NCI-H146 (cell line): ENCODE data around the gene MTCL1.
"Not testable (repeated sequence)": the region's sequence is repeated elsewhere in the genome, so short reads cannot be mapped to it uniquely, and the experiment has no call there.

Experiments used
- DNase-seq: peaks from one replicate; lab custom pipeline; 2025; lab: John Stamatoyannopoulos, UW

Gene MTCL1

DNA sequence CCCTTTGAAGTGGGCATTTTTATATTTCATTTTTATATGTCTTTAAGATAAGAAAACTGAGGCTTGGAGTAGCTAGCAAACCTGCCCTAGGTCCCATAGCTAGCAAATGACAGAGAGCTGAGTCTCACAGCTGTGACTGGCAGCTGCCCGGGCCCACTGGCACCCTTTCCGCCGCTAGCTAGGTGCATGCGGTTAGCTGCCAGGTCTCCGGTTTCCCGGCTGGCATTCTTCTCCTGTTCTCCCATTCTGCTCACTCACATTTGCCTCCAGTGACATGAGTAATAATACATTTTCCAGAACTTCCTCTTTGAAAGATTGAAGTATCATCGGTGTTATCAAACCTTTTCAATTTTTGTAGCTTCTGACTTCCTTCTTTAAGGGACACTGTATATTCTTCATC lies 38.7 kb downstream of the MTCL1 start:
- DNase-seq: no peak

GRCh38 chr18:8744656-8745055 lies 39.3 kb downstream of the MTCL1 start:
- DNase-seq: no peak

DNA sequence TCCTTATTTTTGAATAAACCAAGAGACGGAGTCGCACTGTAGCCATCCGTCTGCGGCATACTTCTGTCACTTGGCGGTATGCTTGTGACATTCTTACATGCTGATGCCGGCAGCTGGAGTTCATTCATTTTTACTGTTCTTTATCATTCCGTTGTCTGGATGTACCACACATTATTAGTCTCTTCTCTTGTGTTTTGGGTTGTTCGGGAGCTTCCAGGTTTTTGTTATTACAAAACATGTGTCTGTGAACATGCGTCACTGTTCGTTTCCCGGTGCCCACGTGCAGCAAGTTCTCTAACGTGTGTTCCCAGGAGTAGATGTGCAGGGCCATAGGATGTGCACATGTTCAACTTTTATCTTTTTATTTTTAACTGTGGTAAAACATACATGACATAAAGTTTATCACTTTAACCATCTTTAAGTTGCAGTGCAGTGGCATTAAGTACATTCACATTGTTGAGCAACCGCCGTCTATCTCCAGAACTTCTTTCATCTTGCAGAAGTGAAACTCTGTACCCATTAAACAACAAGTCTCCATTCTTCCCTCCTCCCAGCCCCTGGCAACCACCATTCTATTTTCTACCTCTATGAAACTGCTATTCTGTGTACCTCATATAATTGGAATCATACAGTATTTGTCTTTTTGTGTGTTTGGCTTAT lies 40.1 kb downstream of the MTCL1 start:
- no peak for DNase-seq

DNA sequence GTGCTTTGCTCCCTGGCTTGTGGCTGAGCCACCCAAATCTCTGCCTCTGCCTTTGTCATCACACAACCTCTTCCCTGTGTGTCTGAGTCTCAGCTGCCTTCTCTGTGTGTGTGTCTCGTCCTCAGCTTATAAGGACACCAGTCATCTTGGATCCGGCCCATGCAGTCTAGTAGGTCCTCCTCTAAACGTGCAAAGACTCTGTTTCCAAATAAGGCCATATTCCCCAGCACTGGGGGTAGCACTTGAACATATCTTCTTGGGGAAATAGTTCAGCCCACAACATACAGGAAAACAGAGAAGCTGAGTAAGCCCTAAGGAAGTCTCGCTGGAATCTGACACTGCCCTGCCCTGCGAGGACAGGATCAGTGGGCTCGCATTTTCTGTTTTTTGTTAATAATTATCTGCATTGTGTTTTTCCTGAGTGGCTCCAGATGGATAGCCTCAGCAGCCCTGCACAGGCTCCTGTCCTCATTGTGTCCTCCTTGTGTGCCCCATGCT lies 42.1 kb downstream of the MTCL1 start:
- DNase-seq: no peak

GRCh38 chr18:8749492-8749891 lies 44.1 kb downstream of the MTCL1 start:
- DNase-seq: no peak

DNA sequence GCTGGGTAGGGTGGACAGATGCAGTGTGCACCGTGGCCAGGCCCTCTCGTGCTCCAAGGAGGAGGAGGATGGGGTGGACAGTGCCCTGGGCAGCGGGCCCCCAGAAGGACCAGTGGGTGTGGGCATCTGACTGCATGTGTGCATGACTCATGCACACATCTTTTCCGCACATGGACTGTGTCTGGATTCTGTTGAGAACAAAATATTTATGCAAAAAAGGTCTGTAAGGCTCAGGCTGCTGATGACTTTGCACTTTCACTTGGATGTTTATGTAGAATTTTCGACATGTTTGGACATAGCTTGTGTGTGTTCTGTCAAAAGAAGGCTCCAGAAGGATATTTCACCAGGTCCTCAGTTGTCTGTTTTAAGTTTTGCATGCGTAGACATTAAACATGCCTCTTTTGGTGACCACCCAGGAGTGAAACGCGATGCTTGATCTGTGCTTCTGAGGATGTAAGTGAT lies 45.6 kb downstream of the MTCL1 start:
- DNase-seq: no peak

- no peak for DNase-seq
Measured at GRCh38 chr18:8751692-8752091, 46.3 kb downstream of the MTCL1 start.

DNA sequence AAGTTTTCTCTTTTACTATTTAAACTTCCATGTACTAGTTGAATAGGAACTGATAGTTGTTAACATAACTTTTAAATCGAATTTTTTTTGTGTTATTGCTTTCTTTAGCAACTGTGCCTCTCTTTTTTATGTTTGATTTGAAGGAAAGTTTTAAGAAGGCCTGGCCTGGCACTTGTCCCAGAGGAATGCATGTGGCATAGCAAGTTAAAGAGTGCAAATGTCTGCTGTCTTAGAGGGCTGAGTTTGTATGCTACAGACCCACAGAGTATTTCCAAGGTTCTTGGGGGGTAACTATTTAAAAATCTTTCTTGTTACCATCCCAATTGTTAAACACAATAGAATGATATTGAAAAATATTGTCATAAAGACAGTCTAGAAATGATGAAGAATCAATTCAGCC lies 47.0 kb downstream of the MTCL1 start:
- DNase-seq: no peak

GRCh38 chr18:8754995-8755960 lies 49.9 kb downstream of the MTCL1 start:
- DNase-seq: no peak

GRCh38 chr18:8756571-8756970 lies 51.2 kb downstream of the MTCL1 start:
- DNase-seq: no peak

GRCh38 chr18:8757396-8757997 lies 52.1 kb downstream of the MTCL1 start:
- no peak for DNase-seq

DNA sequence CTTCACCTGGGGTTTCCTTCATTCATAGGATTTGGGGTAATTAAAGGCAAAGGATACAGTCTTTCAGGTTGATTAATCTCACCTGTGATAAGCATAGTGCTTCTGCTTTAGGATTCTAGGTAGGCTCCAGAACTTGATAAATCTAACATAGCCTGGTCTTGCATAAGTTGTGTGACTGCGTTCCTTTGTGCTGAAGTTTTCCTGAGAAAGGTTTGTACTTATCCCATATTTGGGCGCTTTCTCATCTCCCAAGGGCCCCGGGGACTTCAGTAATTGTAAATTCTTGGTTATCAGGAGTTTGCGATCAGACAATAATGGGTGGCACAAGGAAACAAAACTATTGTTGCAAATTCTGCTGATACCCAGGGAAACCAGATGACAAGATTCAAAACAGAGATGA lies 53.1 kb downstream of the MTCL1 start:
- no peak for DNase-seq

DNA sequence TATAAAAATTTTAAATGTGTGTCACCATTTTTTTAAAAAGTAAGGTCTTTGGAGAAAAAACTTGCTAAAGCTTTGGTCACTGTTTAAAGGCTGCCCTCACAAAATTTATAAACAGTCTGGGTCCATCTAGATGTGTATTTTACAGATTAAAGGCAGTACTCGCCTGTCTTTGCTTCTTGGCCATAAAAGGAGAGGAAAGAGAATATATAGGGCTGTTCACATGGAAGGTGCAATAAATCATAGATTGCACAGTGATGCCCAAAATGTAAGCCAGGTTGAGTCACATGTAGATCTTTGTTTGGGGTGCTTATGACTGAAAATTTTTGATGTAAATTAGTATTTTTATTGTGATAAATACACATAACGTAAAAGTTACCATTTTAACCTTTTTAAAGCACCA lies 55.6 kb downstream of the MTCL1 start:
- DNase-seq: no peak

- DNase-seq: not testable (repeated sequence)
Measured at GRCh38 chr18:8761535-8761934, 56.2 kb downstream of the MTCL1 start.

- DNase-seq: no peak
Measured at GRCh38 chr18:8762968-8763367, 57.6 kb downstream of the MTCL1 start.

DNA sequence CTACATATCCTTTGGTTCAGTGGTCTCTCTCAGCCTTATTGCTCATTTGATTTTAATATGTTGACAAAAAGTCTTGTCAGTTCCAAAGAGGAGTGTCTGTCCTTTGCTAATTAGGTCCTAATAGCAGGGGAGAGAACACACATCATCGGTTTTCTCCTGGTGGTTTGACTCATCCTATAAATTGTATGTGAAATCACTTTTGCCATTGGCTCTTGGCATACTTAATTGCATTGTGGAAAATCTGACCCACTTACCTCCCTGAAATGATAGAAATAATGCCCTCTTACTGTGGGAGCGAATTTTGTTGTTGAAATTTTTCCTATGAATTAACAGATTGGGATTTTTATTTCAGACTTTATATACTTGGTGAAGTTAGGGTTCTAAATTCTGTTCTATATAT lies 58.3 kb downstream of the MTCL1 start:
- peak; percentile 17 for DNase-seq

DNA sequence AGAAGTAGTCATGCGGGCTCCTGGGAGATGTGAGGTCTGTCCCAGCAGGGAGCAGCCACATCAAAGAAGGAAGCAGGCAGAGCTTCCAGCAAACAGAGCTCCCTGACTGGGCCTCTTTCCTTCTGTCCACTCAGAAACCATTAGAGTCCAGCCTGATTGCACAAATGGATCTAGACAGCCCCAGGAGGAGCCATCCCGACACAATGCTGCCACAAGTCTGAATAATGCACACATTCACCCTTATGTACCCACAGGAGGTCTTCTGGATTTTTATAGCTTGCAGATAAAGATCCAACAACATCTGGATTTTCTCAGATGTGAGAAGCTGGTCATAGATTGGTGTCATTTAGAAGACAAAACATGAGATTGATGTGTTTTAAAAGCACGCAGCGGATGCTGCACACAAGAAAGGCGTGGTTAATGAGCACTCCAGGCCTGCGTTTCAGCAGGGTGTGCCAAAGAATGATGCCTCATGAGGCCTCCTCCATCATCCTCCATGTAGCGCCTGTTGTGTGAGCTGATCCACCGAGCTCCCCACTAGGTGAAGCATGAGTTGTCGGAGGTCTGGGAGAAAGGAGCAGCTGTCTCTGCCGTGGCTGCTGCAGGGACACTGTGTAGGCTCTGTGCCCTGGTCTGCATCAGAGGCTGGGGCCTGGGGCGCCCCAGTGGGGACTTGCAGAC lies 60.6 kb downstream of the MTCL1 start:
- no peak for DNase-seq

DNA sequence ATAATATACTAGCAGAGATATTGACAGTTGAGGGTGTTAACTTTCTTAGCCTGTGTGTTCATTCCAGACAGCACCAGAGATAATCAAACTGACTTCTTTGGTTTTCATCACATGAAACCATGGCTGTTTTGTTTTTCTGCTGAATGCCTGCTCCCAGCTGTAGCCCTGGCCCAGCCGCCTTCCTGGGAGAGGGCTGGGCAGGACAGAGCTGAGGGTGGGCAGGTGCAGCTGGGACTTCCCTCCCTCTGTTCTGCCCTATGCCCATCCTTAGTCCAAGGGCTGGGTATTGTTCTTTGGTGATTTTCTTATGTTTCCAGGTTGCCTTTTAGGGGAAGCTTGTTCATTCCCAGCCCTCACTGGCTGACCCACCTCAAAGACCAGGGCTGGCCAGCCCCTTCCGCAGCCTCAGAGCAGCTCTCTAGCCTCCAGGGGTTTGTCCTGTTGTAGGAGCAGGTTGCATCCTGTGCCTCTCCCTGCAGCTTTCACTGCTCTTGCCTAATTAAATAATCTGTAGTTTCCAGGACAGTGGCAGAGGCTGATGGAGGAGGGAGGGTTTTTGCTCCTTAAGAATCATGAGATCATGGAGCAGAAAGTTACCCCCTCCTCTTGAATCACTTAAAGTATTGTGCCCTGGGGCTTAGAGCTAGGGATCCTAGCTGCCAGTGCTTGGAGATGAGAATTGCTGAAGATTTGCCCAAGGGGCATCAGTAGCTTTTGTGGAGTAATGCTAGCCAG lies 61.4 kb downstream of the MTCL1 start:
- DNase-seq: no peak

DNA sequence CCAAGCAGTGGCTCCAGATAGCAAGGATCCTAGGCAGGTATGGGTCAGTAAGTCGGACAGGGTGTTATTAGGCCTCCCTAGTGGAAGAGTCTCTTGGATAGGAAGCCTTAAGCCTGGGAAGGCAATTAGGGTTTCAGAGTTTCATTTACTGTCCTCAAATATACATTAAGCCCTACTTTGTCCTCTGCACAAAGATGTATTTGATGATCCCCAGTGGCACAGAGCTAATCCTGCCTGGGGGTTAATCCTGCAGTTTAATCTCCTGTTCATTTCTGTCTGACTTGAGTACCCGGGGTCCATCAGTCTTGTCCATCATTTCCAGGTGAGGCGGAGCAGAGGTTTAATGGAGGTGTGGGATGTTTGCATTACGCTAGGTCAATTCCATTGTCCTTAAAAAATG lies 62.0 kb downstream of the MTCL1 start:
- no peak for DNase-seq

DNA sequence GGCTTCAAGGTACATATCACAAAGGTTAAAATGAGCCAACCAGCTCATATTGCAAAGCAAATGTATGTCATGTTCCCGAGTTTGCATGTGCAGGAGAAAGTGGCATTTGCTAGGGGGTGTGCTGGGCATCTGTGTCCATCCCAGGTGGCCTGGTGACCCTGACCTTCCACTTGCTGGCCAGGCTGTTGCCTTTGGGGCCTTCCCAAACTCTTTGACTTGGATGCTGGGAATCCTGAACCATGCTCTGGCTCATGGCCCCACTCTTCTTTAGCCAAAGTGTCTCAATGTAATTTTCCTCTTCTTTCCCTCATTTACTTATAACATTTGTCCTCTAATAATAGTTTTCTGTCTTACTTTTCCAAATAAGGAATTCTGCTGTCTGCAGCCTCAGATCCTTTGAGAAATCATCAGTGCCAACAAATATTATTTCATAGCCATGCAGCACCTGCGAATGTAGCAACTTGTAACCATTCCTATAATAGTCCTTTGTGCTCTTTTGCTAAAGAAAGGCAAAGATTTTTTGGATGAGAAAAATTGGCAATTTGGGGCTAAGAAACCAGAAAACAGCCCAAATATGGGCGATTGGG lies 64.2 kb downstream of the MTCL1 start:
- no peak for DNase-seq

DNA sequence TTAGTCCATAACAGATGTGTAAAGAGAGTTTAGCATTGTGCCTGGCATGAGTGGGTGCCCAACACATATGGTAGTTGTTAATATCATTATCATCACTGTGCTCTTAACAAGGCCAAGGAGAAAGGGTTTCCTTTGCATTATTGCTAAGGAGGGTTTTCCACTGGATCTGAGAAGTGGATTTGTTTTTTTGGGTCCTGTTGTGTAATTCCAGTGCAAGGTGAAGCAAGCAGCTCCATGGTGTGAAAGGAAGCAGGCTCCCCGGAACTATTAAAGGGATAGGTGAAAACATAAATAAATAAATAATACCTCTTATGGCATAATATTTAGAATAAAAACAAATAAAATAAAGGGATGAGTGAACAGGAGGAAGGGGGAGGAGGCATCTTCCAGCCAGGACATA lies 65.3 kb downstream of the MTCL1 start:
- no peak for DNase-seq
